ENCODE results near the gene CCDC90B.

DNA sequence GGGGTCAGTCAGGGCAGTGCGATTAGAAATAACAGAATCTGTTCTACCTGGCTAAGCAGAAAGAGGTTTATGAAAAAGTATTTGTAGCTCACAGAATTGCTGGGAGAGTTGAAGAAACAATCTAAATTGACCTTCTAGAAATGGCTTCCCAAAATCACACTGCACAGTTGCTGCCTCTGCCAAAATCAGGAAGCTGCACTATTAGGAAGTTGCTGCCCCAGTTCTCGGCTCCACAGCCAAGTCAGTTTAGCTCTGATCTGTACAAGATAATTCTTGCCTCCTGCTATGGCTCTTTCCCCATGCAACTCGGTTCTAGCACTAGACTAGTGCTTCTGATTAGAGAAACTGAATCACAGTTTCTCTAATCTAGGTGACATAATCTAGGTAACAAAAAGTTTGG is 16.0 kb upstream of the CCDC90B start:
- no peak for TF ChIP-seq YY1 (IDR thresholded peaks at IDR 0.05; ENCODE audit: insufficient read depth, insufficient read length)
- no peak for TF ChIP-seq ZNF274 (IDR thresholded peaks at IDR 0.05; ENCODE audit: low read depth, low read length)
